CD4-positive, alpha-beta T cell (primary cell): ENCODE results near the gene SPTLC2. TPM values are rescaled to one million over a fixed set of nuclear protein-coding genes. Genes with fewer than 3 reads are reported as not detected.
A peak's percentile ranks its signal among the peaks of the same experiment; 100 is the strongest.

ENCODE experiments used
- ATAC-seq: fragments of 200-7000 bp; cut with Tn5 transposase; one replicate; pipeline ENCODE4 v1.10.0; 2022; ENCODE audit warnings: mild to moderate bottlenecking; ENCODE audit not compliant: poor library complexity
- CTCF ChIA-PET: fragments of 350-600 bp; sonication (Branson Sonifier 250); formaldehyde crosslinking; loops from one replicate; lab custom pipeline; 2021; ENCODE audit warnings: antibody characterized with exemption, inconsistent platforms; lab: Charles Lee
- POLR2A ChIA-PET: fragments of 350-600 bp; sonication (Branson Sonifier 250); formaldehyde crosslinking; loops from one replicate; lab custom pipeline; 2021; ENCODE audit warnings: antibody characterized with exemption, inconsistent platforms; lab: Charles Lee
- DNase-seq, 14 experiments: peaks; one replicate each; pipeline ENCODE4 v3.0.0-alpha.2; 2013 to 2020; ENCODE audit warnings: mixed read lengths in 2 of 14
- H3K27ac ChIP-seq, 2 donors: one replicate each; pipeline versions ENCODE4 v1.5.1 to v1.7.0; 2013; ENCODE audit warnings: low read length in 2 of 2, low read depth in 1 of 2, mild to moderate bottlenecking in 1 of 2
- H3K27me3 ChIP-seq, 2 experiments: 1 replicate in 1 of 2; 2 replicates in 1 of 2; pipeline versions ENCODE4 v1.6.1 to v1.7.0; 2013; ENCODE audit warnings: low read length in 2 of 2, control low read depth in 1 of 2, mild to moderate bottlenecking in 1 of 2, moderate library complexity in 1 of 2; ENCODE audit not compliant: insufficient read depth in 2 of 2, control insufficient read depth in 1 of 2
- H3K36me3 ChIP-seq: one replicate; pipeline ENCODE4 v1.6.1; 2013; ENCODE audit warnings: low read length, control low read depth; ENCODE audit not compliant: insufficient read depth
- H3K4me1 ChIP-seq: one replicate; pipeline ENCODE4 v1.6.1; 2013; ENCODE audit warnings: low read length, control low read depth; ENCODE audit not compliant: insufficient read depth
- H3K4me3 ChIP-seq: one replicate; pipeline ENCODE4 v1.5.1; 2013; ENCODE audit warnings: mild to moderate bottlenecking, low read length, moderate library complexity
- H3K9me3 ChIP-seq, 2 experiments: 1 replicate in 1 of 2; 2 replicates in 1 of 2; pipeline versions ENCODE4 v1.6.1 to v1.7.0; 2013; ENCODE audit warnings: low read length in 2 of 2, mild to moderate bottlenecking in 2 of 2, control low read depth in 1 of 2, moderate library complexity in 1 of 2; ENCODE audit not compliant: control insufficient read depth in 1 of 2, insufficient read depth in 1 of 2
- H3K27ac Mint-ChIP-seq: one replicate; pipeline ENCODE4 v1.8.0; 2020; ENCODE audit warnings: mixed read lengths
- H3K27me3 Mint-ChIP-seq: one replicate; pipeline ENCODE4 v1.8.0; 2021; ENCODE audit warnings: mixed read lengths
- H3K36me3 Mint-ChIP-seq: one replicate; pipeline ENCODE4 v1.8.0; 2021; ENCODE audit warnings: low read depth, mixed read lengths
- H3K4me1 Mint-ChIP-seq: one replicate; pipeline ENCODE4 v1.8.0; 2021; ENCODE audit warnings: low read depth, mixed read lengths
- H3K4me3 Mint-ChIP-seq: one replicate; pipeline ENCODE4 v1.8.0; 2020; ENCODE audit warnings: mild to moderate bottlenecking, mixed read lengths
- H3K9me3 Mint-ChIP-seq: one replicate; pipeline ENCODE4 v1.8.0; 2020; ENCODE audit warnings: mixed read lengths
- CTCF ChIP-seq: fragments of 200-600 bp; IDR thresholded peaks from one replicate; pipeline ENCODE4 v1.8.0; 2022; ENCODE audit warnings: antibody characterized with exemption, mild to moderate bottlenecking
- intact Hi-C, 2 experiments: fragments of 100-400 bp; cut with DNase I in 1 of 2; cut with micrococcal nuclease in 1 of 2; formaldehyde crosslinking; loops; one replicate each; pipeline versions ENCODE4 v1.15.1 to v1.9.0; 2023 to 2025; cut with DNase I, micrococcal nuclease
- total RNA-seq, 174 experiments: library from RNA in 2 of 174; stranded (reverse) in 2 of 174; gene quantifications; one replicate each; pipeline ENCODE4 v1.2.3 and lab custom pipeline; 2021 to 2026

Gene SPTLC2
- total RNA-seq, 2 experiments from 2014 or later: 13.0 to 14.5 TPM

DNA sequence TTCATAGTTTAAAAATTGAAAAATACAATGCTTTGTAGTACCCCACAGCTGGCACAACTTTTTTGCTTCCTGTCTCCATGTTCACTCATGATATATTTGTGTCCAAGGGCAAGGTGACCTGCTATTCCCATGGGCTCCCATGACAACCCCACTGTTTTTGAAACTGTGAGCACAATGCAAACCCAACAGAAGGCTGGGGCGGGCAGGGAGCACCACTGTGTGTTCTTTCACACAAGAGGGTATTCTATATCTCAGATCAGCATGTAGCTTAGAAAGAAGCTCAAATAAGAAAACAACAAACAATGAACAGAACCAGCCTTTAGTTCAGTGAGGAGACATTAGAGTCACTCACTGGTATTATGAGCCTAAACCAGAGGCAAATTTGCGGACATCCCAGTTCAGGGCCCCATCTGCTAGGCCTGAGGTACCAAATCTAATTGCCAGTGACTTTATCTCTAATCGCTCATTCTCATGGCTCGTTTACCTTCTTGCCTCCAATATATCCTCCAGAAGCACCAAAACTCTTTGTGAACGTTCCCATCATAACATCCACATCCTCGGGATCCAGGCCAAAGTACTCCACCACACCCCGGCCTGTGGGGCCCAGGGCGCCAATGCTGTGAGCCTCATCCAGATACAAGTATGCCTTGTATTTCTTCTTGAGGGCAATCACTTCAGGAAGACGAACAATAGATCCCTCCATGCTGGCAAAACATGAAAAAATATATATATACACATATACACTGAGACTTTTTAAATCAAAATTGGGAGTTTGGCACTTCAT lies 61.4 kb downstream of the SPTLC2 start:
- CTCF ChIA-PET: no interaction called here

GRCh38 chr14:77554207-77554606 lies 62.2 kb downstream of the SPTLC2 start:
- H3K36me3 ChIP-seq: peaks cover 51% of the 10 kb centered on the region
- H3K27ac Mint-ChIP-seq: peak overlapping the region; percentile 15
- no peaks in the 10 kb centered on the region for H3K9me3 Mint-ChIP-seq
- DNase-seq (no peak), ATAC-seq (no peak)
- H3K4me1 Mint-ChIP-seq: peaks cover 8% of the 10 kb centered on the region
- no peaks in the 10 kb centered on the region for H3K27me3 Mint-ChIP-seq
- H3K36me3 Mint-ChIP-seq: peaks cover 86% of the 10 kb centered on the region
- H3K27ac ChIP-seq: peak overlapping the region in 1 of 2 donors; percentile 1
- intact Hi-C loops: loop anchor here (5.0 kb wide), 2 partner anchors 97 to 252 kb away; partner anchors contain the start of genes AHSA1 (in 1 of the 2) and VIPAS39 (in 1 of the 2)
- H3K9me3 ChIP-seq: no peaks in the 10 kb centered on the region
- ChIA-PET CTCF (no interaction called here), POLR2A (interaction anchor here (0.6 kb wide), 1 partner anchor 54 kb away, joined by 3 read pairs; no protein-coding TSS in a partner anchor)
- TF ChIP-seq CTCF: no peak
- no peak overlapping the region for H3K4me3 Mint-ChIP-seq
- H3K4me3 ChIP-seq: no peak overlapping the region
- H3K27me3 ChIP-seq: no peaks in the 10 kb centered on the region
- H3K4me1 ChIP-seq: no peaks in the 10 kb centered on the region

More for the DNA sequence above, 61.4 kb downstream of the SPTLC2 start:
- H3K27me3 Mint-ChIP-seq: no peaks in the 10 kb centered on the region
- POLR2A ChIA-PET: no interaction called here
- peak overlapping the region; percentile 15 for H3K27ac Mint-ChIP-seq
- H3K27me3 ChIP-seq: no peaks in the 10 kb centered on the region
- TF ChIP-seq CTCF: no peak
- intact Hi-C loops: loop anchor here (5.0 kb wide), 2 partner anchors 98 to 253 kb away; partner anchors contain the start of genes AHSA1 (in 1 of the 2) and VIPAS39 (in 1 of the 2)
- H3K36me3 ChIP-seq: peaks cover 50% of the 10 kb centered on the region
- ATAC-seq (no peak), DNase-seq (no peak)
- peaks cover 8% of the 10 kb centered on the region for H3K4me1 Mint-ChIP-seq
- H3K36me3 Mint-ChIP-seq: peaks cover 82% of the 10 kb centered on the region
- H3K27ac ChIP-seq: no peak overlapping the region
- no peaks in the 10 kb centered on the region for H3K4me1 ChIP-seq
- H3K4me3 Mint-ChIP-seq: no peak overlapping the region
- no peaks in the 10 kb centered on the region for H3K9me3 Mint-ChIP-seq
- no peaks in the 10 kb centered on the region for H3K9me3 ChIP-seq
- H3K4me3 ChIP-seq: no peak overlapping the region

DNA sequence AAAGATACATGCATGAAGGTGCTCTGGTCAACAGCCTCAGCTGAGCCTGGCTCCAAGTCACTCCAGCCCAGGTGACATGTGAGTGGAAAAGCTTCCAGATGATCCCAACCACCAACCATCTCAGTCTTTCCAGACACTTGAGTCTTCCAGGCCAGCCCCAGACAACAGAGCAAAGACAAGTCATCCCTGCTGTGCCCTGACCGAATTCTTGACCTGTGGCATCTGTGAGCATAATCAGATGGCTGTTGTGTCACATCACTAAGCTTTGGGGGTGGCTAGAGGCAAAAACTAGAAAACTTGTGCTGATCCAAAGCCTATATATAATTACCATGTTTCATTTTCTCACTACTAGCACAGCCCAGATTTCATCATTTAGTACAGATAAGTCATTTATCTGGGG lies 67.0 kb downstream of the SPTLC2 start:
- Histone ChIP-seq H3K27ac (no peak overlapping the region), H3K4me1 (no peaks in the 10 kb centered on the region), H3K36me3 (peaks cover 53% of the 10 kb centered on the region), H3K9me3 (no peaks in the 10 kb centered on the region), H3K4me3 (no peak overlapping the region), H3K27me3 (no peaks in the 10 kb centered on the region)
- ChIA-PET POLR2A (no interaction called here), CTCF (no interaction called here)
- H3K27ac Mint-ChIP-seq: no peak overlapping the region
- peaks cover 84% of the 10 kb centered on the region for H3K36me3 Mint-ChIP-seq
- no peak for ATAC-seq
- TF ChIP-seq CTCF: no peak
- no peak overlapping the region for H3K4me3 Mint-ChIP-seq
- H3K9me3 Mint-ChIP-seq: no peaks in the 10 kb centered on the region
- DNase-seq: no peak
- intact Hi-C loops: no loop called here
- no peaks in the 10 kb centered on the region for H3K27me3 Mint-ChIP-seq
- H3K4me1 Mint-ChIP-seq: no peaks in the 10 kb centered on the region
